VCaP (cell line): ENCODE results near the gene ITPR3.

ENCODE experiments used
- H3K27ac ChIP-seq: fragments of 450-650 bp; 2 replicates; pipeline ENCODE4 v1.5.1; 2017
- TF ChIP-seq, protein P1 (sequence below): fragments of 450-650 bp; conservative IDR thresholded peaks from 2 replicates; pipeline ENCODE4 v1.5.1; 2017; ENCODE audit warnings: mild to moderate bottlenecking, moderate library complexity

Gene ITPR3

DNA sequence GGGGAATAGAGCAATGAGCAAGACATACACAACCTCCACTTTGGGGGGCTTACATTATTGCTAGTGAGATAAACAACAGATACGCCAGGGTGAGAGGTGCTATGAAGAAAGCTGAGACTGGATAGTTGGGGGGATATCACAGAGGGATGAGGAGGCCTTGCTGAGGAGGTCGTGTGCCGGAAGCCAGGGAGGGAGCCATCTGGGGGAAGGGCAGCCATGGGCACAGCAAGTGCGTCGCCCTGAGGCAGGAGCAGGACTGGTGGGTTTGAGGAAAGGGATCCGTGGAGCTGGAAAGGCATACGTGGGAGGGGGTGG lies 28.9 kb upstream of the ITPR3 start:
- no peak overlapping the region for H3K27ac ChIP-seq

DNA sequence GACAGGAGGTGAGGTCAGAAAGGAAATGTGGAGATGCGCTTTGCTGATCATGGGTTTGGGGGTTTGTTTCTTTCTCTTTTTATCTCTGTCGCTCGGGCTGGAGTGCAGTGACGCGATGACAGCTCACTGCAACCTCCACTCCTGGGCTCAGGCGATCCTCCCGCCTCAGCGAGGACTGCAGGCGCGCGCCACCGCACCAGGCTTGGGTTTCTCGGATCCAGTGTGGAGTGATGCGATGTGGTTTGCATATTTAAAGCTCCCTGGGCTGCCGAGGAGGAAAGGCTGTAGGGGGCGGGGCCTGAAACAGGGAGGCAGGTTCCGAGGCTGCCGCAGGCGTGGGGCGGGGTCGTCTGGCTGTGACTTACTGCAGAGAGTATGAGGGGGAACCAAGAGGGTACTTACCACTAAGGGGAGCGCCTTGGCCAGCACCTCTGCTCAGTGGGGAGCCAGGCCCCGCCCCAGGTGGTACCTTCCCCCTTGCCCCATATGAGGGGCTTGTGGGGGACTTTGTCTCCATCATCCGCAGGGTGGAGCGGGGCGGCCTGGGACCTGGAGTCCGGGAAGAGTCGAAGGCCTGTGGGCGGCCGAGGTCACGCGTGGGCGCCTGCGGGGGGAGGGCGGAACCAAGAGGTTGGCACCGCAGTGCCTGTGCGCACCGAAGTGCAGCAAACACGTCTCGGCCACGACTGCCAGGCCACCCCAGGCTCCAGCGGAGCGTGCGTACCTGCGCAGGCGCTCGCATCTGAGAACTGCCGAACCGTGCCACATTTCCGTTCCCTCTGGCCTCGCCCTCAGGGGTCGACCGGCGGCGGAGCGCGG lies 28.3 kb upstream of the ITPR3 start:
- H3K27ac ChIP-seq, result no peak overlapping the region
- TF ChIP-seq, protein P1, sequence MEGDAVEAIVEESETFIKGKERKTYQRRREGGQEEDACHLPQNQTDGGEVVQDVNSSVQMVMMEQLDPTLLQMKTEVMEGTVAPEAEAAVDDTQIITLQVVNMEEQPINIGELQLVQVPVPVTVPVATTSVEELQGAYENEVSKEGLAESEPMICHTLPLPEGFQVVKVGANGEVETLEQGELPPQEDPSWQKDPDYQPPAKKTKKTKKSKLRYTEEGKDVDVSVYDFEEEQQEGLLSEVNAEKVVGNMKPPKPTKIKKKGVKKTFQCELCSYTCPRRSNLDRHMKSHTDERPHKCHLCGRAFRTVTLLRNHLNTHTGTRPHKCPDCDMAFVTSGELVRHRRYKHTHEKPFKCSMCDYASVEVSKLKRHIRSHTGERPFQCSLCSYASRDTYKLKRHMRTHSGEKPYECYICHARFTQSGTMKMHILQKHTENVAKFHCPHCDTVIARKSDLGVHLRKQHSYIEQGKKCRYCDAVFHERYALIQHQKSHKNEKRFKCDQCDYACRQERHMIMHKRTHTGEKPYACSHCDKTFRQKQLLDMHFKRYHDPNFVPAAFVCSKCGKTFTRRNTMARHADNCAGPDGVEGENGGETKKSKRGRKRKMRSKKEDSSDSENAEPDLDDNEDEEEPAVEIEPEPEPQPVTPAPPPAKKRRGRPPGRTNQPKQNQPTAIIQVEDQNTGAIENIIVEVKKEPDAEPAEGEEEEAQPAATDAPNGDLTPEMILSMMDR, result no peak

More for the DNA sequence above, 28.9 kb upstream of the ITPR3 start:
- TF ChIP-seq, protein P1, result no peak

DNA sequence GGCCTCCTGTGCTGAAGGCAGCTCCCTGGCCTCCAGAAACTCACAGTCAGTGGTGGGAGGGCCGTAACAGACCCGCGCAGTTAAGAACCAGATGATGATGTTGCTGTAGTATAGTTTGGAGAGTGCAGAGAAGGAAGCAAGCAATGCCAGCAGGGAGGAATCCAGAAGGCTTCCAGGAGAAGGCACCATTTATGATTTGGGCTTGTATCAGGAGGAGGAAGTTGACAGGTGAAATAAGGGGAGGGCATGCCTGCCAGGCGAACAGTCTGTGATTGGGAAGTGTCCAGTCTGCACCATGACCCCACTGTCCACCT lies 27.8 kb upstream of the ITPR3 start:
- H3K27ac ChIP-seq, result no peak overlapping the region
- TF ChIP-seq, protein P1, result no peak

DNA sequence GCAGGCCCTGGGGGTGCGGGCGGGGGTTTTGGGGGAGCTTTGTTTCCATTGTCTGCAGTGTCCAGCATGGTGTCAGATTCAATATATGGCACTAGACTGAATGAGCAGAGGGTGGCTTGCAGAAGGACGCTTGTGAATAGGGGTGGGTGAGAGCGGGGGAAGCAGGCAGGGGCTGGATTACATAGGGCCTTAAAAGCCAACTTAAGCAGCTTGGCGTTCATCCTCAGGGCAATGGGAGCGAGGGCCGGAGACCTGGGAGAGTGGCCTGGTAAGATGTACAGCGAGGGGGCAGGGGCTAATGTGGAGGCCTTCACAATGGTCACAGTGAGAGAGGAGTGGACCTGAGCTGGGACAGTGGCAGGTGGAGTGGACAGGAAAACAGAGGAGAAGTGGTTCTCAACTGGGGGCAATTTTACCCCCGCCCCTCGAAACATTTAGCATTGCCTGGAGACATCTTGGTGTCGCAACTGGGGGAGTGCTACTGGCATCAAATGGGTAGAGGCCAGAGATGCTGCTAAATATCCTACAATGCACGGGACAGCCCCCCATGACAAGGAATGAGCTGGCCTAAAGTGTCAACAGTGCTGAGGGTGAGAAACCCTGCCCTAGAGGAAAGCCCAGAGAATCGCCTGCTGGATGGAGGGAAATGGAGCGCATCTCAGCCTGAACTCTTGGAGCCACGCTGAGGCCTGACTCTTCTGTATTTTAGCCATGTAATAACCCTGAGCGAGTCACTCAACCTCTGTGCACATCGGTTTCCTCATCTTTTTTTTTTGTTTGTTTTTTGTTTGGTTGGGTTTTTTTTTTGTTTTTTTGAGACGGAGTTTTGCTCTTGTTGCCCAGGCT lies 25.9 kb upstream of the ITPR3 start:
- TF ChIP-seq, protein P1, result no peak
- H3K27ac ChIP-seq, result no peak overlapping the region

DNA sequence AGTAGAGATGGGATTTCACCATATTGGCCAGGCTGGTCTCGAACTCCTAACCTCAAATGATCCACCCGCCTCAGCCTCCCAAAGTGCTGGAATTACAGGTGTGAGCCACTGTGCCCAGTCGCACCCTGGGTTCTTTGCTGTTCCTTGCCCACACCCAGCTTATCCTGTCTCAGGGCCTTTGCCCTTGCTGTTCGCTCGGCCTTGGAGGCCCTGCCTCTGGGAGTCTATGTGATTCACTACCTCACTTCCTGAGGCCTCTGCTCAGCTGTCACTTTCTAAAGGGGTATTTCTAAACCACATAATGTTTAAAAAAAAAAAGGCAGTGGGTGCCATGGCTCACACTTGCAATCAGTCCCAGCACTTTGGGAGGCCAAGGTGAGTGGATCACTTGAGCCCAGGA lies 24.2 kb upstream of the ITPR3 start:
- peak overlapping the region; percentile 63 for H3K27ac ChIP-seq

DNA sequence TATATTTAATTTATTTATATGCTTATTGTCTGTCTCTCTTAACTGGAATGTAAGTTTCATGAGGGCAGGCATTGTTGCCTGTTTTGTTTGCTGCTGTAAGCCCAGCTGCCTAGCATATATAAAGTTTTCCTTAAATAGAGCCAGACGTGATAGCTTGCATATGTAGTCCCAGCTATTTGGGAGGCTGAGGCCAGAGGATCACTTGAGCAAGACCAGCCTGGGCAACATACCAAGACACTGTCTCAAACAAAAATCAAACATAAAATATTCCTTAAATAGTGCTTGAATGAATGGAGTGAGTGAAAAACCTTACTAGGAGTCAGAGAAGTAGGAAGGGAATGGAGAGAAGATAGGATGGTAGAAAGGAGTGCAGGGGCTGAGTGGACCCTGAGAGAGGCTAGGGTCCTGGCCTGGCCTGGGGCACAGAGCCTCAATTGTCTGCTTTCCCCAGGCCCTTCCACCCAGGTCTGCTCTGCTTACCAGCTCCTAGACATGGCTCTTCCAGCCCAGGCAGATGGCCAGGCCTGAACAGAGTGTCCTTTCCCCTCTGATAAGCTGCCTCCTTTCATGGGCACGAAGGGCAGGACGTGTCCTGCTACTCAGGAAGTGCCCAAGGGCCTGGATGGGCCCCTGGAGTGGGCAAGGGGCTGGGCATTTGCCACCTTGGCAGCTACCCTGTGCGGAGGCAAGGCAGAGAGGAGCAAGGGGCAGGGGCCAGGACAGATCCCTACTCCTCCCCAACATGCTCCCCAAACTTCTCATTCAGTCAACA lies 23.4 kb upstream of the ITPR3 start:
- TF ChIP-seq, protein P1, result no peak
- H3K27ac ChIP-seq, result peak overlapping the region; percentile 63

DNA sequence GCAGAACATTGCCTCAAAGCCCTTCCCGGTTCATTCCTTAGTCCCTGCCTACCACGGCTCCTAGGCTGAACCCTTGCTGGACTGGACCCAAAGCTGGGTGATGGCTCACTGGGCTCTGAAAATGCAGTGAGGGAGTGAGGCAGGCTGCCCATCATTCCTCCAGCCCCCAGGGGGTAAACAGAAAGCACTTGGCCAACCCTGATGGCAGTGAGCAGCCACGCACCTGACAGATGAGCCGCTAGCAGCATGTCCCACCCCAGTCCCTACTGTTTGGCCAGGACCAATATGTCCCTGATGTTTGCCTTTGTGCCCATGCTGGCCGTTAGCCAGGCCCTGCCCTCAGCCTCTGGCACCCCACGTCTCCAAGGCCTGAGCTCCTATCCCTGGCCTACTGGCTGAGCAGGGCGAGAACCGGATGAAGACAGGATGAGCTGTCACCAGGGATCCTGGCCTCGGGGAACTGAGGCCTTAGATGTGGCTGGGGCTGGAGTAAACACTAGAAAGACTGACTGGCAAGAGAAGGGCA lies 21.6 kb upstream of the ITPR3 start:
- peak overlapping the region; percentile 63 for H3K27ac ChIP-seq

More for the DNA sequence above, 21.6 kb upstream of the ITPR3 start:
- TF ChIP-seq, protein P1, result no peak
